ENCODE data around the gene SLC39A2.
A peak's percentile ranks its signal among the peaks of the same experiment; 100 is the strongest.
"Not testable (repeated sequence)": the region's sequence is repeated elsewhere in the genome, so short reads cannot be mapped to it uniquely, and the experiment has no call there.

SLC39A2 gene

DNA sequence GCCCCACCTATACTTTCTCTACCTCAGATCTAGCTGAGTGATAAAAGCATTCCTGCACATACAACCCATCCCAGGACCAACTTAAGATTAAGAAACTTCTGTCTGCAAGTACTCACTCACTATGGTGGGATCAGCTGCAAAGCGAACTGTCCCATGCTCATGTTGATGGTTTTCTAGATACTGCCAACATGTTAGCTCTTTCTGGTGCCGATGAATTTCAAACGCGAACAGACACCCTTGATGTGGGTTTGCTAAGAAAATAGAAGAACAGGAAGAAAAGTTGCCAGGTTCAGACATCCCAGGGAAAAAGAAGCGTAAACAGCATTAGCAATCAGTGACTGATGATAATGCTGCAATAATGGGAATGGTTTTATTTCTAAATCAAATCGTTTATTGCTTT is 1.5 kb upstream of the SLC39A2 start:
- no peak for DNase-seq

GRCh38 chr14:20998139-20998538 is 954 bp upstream of the SLC39A2 start:
- no peak for DNase-seq

- DNase-seq, result no peak
Measured at GRCh38 chr14:20999591-20999990, 498 bp downstream of the SLC39A2 start.

DNA sequence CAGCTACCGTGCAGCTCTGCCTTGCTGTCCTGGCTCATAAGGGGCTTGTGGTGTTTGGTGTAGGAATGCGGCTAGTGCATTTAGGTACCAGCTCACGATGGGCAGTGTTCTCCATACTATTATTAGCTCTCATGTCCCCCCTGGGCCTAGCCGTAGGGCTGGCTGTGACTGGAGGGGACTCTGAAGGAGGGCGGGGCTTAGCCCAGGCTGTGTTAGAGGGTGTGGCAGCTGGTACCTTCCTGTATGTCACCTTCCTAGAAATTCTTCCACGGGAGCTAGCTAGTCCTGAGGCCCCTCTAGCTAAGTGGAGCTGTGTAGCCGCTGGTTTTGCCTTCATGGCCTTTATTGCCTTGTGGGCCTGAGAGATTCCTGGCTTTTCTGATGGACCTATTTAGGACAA is 2.1 kb downstream of the SLC39A2 start:
- no peak for DNase-seq

- DNase-seq, result no peak
Measured at GRCh38 chr14:21003788-21004346, 4.8 kb downstream of the SLC39A2 start.

- DNase-seq, result not testable (repeated sequence)
Measured at GRCh38 chr14:21009721-21010120, 10.6 kb downstream of the SLC39A2 start.

GRCh38 chr14:21011136-21011535 is 12.0 kb downstream of the SLC39A2 start:
- DNase-seq, result no peak

DNA sequence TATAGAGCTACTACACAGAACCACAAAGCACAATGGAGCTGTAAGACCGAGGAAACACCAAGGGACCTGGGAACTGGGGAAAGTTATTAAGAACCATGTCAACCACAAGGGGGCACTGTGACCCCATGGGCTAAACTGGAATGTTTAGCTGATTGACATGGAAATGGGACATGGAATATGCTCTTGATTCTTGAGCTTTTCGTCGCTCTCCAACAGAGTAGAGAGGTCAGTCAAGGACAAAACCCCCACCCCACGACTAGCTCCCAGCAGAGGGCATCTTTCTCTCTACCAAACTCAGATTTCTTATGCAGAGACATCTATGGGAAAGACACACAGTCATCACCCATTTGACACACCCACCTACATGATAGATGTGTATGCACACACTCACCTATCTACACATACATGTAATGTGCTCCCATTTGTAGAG is 15.7 kb downstream of the SLC39A2 start:
- DNase-seq, result peak; percentile 83 to 84

DNA sequence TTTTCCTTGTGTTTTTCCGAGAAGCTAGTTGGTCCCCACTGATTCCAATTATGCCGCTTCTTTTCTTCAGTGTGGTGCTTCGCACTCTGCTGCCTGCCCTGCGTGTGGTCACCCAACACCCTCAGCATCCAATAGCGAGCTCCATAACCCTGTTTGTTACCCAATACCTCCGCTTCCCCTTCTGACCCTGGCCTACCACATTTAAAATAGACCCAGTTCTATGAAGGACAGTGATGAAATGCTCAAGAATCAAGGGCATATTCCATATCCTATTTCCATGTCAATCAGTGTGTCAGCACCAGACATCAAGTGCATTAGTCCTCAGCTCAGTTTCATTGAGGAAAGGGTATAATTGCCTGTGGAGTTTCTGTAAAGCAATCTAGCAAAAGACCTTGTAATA is 16.2 kb downstream of the SLC39A2 start:
- no peak for DNase-seq

DNA sequence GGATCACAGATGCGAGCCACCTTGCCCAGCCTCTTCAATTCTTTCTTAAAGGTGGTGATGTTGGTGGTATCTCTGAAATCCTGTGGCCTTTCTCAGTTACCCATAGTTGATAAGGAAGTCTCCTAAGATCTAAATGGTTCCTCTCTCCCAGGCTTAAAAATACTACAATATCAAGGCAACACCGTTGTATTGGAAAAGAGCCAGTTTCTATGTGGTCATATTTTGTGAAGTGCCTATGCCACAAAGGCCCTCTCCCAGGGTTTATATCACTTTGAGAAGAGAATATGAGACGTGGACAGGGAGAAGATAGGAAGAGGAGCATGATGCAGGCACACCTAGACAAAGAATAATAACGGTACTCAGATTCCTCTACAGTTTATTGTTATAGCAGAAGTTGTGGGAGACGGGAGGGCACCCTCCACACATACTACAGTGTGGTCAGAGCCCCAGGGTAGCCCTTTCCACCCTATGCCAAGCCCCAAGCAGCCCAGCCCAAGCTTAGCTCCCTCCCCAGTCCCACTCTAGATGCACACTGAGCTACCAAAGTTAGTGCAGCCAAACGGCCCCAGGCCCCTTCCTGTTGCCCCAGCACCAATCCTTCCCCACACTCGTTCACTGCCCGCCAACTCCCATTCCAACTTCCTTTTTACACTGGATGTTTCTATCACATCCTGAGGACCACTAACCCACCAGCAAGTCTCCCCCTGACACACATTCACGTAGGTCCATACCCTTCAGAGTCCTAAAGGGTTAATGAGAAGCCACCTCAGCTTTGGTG is 17.5 kb downstream of the SLC39A2 start:
- no peak for DNase-seq

DNA sequence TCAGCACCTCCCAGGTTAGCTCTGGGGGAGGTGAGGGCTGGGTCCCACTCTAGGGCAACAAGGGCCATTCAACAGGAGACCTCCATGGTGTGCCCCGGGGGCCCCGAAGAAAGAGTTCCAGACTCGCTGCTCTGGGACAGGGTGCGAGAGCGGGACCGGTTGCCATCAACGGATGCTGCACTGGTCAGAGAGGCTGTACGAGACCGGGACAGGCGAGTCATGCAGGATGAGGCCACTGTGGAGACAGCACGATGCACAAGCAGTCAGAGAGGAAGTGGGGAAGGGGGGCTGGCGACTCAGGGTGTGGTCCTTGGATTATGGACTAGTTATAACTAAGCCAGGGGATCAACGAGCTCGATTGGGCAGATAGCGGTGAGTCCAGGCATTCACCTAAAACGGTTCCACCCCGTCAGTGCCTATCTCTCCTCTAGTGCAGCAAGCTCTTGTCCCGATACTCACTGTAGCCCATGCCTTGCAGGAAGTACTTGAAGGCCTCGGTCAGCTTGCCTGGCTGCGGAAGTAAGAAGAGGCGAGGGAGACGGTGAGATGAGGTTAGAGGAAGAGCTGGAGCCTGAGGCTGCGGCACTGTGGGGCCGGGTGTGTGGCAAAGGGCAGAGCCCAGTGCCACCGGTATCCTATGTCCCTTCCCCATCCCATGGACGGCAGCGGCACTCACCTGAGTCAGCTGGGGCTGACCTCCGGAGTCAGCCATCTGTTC is 18.6 kb downstream of the SLC39A2 start:
- no peak for DNase-seq

- DNase-seq, result no peak
Measured at GRCh38 chr14:21018286-21018685, 19.2 kb downstream of the SLC39A2 start.

DNA sequence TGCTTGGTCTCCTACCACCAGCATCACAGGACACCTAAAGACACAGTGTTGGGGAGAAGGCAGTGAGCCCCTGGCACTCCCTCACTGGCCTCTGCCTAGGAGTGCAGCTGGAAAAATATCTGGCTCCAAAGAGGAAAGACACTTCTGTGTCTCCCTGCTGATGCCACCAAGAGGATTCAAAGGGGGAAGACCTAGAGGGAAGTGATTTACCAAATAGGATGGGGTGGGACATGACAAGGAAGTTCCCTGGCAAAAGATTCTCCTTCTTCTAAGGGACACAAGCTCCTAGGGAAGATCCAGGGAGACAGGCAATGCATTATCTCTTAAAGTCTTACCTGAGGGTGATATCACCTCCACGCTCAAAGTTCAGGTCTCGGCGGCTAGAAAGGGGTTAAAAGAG is 19.7 kb downstream of the SLC39A2 start:
- DNase-seq, result no peak

DNA sequence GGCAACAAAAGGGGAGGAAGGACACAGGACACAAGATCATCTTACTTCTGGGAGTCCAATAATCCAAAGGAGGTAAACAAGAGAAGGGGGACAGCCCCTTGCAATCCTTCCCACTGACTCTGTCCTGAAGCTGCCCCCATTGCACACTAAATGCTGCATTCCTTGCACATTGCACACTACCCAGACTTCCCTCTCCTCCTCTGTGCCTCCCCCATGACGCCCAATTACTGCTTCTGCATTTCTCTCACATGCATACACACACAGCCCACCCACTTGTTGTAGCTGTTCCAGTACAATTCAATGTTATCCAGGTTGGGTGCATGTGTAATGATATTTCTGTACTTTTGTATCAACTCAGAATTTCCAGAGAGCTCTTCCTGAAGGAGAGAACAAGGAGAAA is 20.3 kb downstream of the SLC39A2 start:
- DNase-seq, result no peak

GRCh38 chr14:21020977-21021545 is 22.0 kb downstream of the SLC39A2 start:
- no peak for DNase-seq

GRCh38 chr14:21022686-21023085 is 23.6 kb downstream of the SLC39A2 start:
- no peak for DNase-seq

GRCh38 chr14:21023174-21023573 is 24.1 kb downstream of the SLC39A2 start:
- no peak for DNase-seq

- peak in 1 of 2 experiments; percentile 35 for DNase-seq
Measured at GRCh38 chr14:21023817-21024584, 24.9 kb downstream of the SLC39A2 start.

DNA sequence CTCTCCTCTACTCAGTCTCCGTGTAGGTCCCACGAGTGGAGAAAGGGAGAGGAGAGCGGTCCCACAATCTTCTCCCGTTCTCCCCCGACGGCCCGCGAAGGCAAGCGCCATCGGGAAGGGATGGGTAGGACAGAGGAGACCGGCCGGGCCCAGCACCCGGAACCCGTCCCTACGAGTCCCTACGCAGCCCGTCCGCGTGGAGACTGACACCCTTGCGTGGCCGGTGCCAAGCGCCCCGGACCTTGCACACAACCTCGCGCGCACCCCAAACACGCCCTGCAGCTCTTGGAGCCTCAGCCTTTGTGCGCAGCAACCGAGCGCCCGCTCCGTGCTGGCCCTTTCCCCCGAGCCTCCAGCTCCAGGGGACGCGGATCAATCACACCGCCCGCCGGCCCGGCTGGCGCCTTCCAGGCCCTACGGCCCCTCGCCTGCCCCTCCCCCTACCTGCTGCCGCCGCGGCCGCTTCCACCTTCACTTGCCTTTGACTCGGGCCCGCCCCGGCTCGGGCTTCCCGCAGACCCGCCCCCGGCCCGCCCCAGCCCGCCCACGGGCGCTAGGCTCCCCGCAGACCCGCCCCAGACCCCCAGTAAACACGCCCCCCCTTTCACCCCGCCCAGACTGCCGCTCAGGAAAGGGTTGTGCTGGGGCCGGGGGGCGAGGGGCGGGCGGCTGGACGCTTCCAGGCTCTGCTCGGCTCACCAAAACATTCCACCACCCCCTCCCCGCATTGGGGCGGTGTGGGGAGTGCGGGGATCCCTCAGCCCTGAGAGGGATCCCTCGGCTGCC is 25.7 kb downstream of the SLC39A2 start, which contains the start of gene NDRG2:
Gene NDRG2 (minus strand): TSS at position 477 of the 786 bp plus-strand sequence. CDS start 1,746 bp downstream, outside the sequence.
- peak; percentile 59 to 71 for DNase-seq

DNA sequence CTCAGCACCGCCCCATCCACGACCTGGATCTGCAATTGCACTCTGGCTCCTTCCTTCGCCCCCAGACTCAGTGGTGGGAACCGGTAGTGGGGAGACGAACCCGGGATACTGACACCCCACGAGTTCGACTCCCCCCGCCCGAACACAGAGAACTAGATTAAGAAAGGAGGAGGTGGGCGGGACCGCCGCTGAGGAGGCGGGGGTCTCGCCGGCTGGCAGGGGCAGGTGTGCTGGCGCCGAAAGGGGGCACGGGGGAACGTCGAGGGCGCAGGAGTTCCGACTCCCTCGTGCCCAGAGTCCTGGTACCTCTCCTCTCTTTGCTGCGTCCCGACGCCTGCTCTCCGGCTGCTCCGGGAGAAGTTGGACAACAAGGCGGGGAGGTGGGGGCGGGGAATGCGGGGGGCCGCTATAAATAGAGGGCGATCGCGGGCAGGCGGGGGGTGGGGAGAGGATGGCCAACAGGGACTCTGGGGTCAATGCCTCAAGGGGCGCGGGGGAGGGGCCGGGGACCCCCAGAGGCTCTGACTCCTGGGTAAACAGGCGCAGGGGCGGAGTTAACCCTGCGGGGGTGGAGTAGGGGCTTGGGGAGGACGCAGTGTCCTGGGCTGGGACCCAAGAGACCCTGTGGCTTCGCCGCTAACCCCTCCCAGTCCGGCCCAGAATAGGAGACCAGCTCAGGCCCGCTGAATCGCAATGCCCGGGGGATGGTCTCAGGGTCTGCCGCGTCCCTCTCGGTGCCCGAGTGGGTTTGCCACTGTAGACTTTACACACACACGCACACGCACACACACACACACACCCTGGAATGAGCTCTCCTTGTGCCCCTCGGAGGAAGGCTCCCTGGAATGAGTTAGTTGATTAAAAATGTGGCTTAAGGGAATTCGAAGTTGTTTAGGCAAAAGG is 26.5 kb downstream of the SLC39A2 start:
- no peak for DNase-seq
